Liver (tissue), 3 donors: ENCODE data around the gene PTPRN2.

Experiments
- GABPA ChIP-seq, 2 donors: IDR thresholded peaks in 1 of 2; conservative IDR thresholded peaks in 1 of 2; 2 replicates each; pipeline ENCODE4 v1.6.1; 2016; ENCODE audit warnings: antibody characterized with exemption in 2 of 2, mild to moderate bottlenecking in 1 of 2, moderate library complexity in 1 of 2
- JUND ChIP-seq, 2 donors: IDR thresholded peaks; 2 replicates each; pipeline ENCODE4 v1.6.1; 2016; ENCODE audit warnings: antibody characterized with exemption in 2 of 2
- NR2F2 ChIP-seq: IDR thresholded peaks from 2 replicates; pipeline ENCODE4 v1.6.1; 2016; ENCODE audit warnings: antibody characterized with exemption
- RAD21 ChIP-seq, 2 donors: IDR thresholded peaks; 2 replicates each; pipeline ENCODE4 v1.6.1; 2016; ENCODE audit warnings: antibody characterized with exemption in 2 of 2, mild to moderate bottlenecking in 2 of 2
- REST ChIP-seq: IDR thresholded peaks from 2 replicates; pipeline ENCODE4 v1.6.1; 2016; ENCODE audit warnings: antibody characterized with exemption, mild to moderate bottlenecking
- RXRA ChIP-seq, 2 donors: IDR thresholded peaks; 2 replicates each; pipeline ENCODE4 v1.6.1; 2017 to 2018; ENCODE audit warnings: antibody characterized with exemption in 2 of 2, mild to moderate bottlenecking in 1 of 2
- TF ChIP-seq, protein P1 (sequence below): fragments of 150-350 bp; IDR thresholded peaks from 2 replicates; pipeline ENCODE4 v1.5.1; 2017; ENCODE audit warnings: improper control_type of control experiment, low read depth, low read length; ENCODE audit not compliant: missing input control
- donor health status: healthy.
- donor health status: healthy.

- TF ChIP-seq, protein P1, sequence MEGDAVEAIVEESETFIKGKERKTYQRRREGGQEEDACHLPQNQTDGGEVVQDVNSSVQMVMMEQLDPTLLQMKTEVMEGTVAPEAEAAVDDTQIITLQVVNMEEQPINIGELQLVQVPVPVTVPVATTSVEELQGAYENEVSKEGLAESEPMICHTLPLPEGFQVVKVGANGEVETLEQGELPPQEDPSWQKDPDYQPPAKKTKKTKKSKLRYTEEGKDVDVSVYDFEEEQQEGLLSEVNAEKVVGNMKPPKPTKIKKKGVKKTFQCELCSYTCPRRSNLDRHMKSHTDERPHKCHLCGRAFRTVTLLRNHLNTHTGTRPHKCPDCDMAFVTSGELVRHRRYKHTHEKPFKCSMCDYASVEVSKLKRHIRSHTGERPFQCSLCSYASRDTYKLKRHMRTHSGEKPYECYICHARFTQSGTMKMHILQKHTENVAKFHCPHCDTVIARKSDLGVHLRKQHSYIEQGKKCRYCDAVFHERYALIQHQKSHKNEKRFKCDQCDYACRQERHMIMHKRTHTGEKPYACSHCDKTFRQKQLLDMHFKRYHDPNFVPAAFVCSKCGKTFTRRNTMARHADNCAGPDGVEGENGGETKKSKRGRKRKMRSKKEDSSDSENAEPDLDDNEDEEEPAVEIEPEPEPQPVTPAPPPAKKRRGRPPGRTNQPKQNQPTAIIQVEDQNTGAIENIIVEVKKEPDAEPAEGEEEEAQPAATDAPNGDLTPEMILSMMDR, result no peak
- no peak for TF ChIP-seq NR2F2
- TF ChIP-seq JUND (IDR thresholded peaks at IDR 0.05), result no peak
- no peak for TF ChIP-seq GABPA (IDR thresholded peaks at IDR 0.05 in 1 of 2, conservative IDR thresholded peaks at IDR 0.05 in 1 of 2)
- no peak for TF ChIP-seq RXRA (IDR thresholded peaks at IDR 0.05)
- no peak for TF ChIP-seq REST
- TF ChIP-seq RAD21 (IDR thresholded peaks at IDR 0.05), result no peak
Measured at GRCh38 chr7:158397885-158398284, 189.7 kb downstream of the PTPRN2 start.
